Tibial nerve (tissue), 4 donors: ENCODE measurements around the gene SUMO1.

Experiments
- EP300 ChIP-seq, 2 donors: sonication (generic); formaldehyde crosslinking; IDR thresholded peaks; one replicate each; pipeline ENCODE4 v1.6.1; 2017; ENCODE audit warnings: antibody characterized with exemption in 2 of 2, mild to moderate bottlenecking in 1 of 2
- POLR2A ChIP-seq, 2 donors: fragments of 450-650 bp; IDR thresholded peaks; one replicate each; pipeline ENCODE4 v1.6.1; 2017; ENCODE audit warnings: antibody characterized with exemption in 2 of 2, mild to moderate bottlenecking in 2 of 2, moderate library complexity in 2 of 2
- TF ChIP-seq, protein P1 (sequence below), 5 experiments: fragments of 200-600 bp in 3 of 5; fragments of 450-650 bp in 2 of 5; sonication (generic) in 3 of 5; IDR thresholded peaks; one replicate each; pipeline ENCODE4 v1.5.1; 2016 to 2019; ENCODE audit warnings: antibody characterized with exemption in 5 of 5, mild to moderate bottlenecking in 3 of 5, moderate library complexity in 2 of 5

DNA sequence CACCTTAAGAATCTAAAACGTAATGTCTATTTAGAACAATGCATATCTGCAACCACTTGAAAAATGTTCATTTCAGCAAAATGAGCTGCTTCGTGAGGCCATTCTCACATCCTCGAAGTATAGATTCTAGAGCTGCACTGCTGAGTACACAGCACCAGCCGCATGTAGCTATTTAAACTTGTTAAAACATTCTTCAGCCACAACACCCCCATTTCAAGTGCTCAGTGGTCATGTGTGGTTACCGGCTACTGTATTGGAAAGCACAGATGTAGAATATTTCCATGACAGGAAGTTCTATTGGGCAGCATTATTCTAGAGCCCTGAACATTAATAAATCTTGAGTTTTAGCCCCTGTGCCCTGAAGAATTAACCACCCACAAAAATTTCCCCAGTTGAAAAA, 35.0 kb downstream of the SUMO1 start:
- TF ChIP-seq, protein P1, sequence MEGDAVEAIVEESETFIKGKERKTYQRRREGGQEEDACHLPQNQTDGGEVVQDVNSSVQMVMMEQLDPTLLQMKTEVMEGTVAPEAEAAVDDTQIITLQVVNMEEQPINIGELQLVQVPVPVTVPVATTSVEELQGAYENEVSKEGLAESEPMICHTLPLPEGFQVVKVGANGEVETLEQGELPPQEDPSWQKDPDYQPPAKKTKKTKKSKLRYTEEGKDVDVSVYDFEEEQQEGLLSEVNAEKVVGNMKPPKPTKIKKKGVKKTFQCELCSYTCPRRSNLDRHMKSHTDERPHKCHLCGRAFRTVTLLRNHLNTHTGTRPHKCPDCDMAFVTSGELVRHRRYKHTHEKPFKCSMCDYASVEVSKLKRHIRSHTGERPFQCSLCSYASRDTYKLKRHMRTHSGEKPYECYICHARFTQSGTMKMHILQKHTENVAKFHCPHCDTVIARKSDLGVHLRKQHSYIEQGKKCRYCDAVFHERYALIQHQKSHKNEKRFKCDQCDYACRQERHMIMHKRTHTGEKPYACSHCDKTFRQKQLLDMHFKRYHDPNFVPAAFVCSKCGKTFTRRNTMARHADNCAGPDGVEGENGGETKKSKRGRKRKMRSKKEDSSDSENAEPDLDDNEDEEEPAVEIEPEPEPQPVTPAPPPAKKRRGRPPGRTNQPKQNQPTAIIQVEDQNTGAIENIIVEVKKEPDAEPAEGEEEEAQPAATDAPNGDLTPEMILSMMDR (IDR thresholded peaks at IDR 0.05) = no peak
- TF ChIP-seq POLR2A (IDR thresholded peaks at IDR 0.05) (no peak), EP300 (IDR thresholded peaks at IDR 0.05) (no peak)
